Measurements from ENCODE around the gene TMEM62.

- TF ChIP-seq CTCF (IDR thresholded peaks at IDR 0.05) (peak in 2 of 4 experiments; percentile 19 to 33), POLR2A (IDR thresholded peaks at IDR 0.05) (peak; percentile 40 to 55), POLR2AphosphoS5 (IDR thresholded peaks at IDR 0.05) (peak; percentile 70 to 89 (median 86))
Measured at GRCh38 chr15:43185157-43186002, 52.0 kb downstream of the TMEM62 start, which contains the start of gene CCNDBP1.
